SK-N-SH (cell line): ENCODE measurements around the gene RPL29. TPM values are rescaled to one million over a fixed set of nuclear protein-coding genes. Genes with fewer than 3 reads are reported as not detected.

Source experiments
- EP300 ChIP-seq, 2 experiments: IDR thresholded peaks; 2 replicates each; pipeline versions ENCODE4 v1.4.0 to v1.6.1; 2012; ENCODE audit warnings: borderline replicate concordance in 1 of 2, low read depth in 1 of 2, low read length in 1 of 2
- FOSL2 ChIP-seq: IDR thresholded peaks from 2 replicates; pipeline ENCODE4 v1.4.0; 2012; ENCODE audit warnings: low read depth, mild to moderate bottlenecking, moderate library complexity, borderline replicate concordance
- GATA2 ChIP-seq: sonication (generic); formaldehyde crosslinking; IDR thresholded peaks from 2 replicates; pipeline ENCODE4 v1.5.0; 2020; ENCODE audit warnings: mild to moderate bottlenecking, missing genetic modification reagents
- JUND ChIP-seq: IDR thresholded peaks from 2 replicates; pipeline ENCODE4 v1.4.0; 2012
- MEF2A ChIP-seq: IDR thresholded peaks from 2 replicates; pipeline ENCODE4 v1.4.0; 2012; ENCODE audit warnings: low read depth, borderline replicate concordance
- NFIC ChIP-seq: IDR thresholded peaks from 2 replicates; pipeline ENCODE4 v1.4.0; 2012; ENCODE audit warnings: borderline replicate concordance
- RFX5 ChIP-seq: IDR thresholded peaks from 2 replicates; pipeline ENCODE4 v1.6.1; 2012; ENCODE audit warnings: mild to moderate bottlenecking, improper control_type of control experiment, low read length
- SIN3A ChIP-seq: IDR thresholded peaks from 2 replicates; pipeline ENCODE4 v1.6.1; 2012; ENCODE audit warnings: low read depth, mild to moderate bottlenecking, low read length, moderate library complexity, borderline replicate concordance
- polyA plus RNA-seq, 3 experiments: library from polyadenylated mRNA; depleted of rRNA; stranded (reverse); fragments of >200 nt; gene quantifications; 2 replicates each; pipeline ENCODE4 v1.2.3, GENCODE V29; 2012
- TF ChIP-seq, protein P1 (sequence below): fragments of 150-350 bp; IDR thresholded peaks from 2 replicates; pipeline ENCODE4 v1.6.1; 2016; ENCODE audit warnings: mild to moderate bottlenecking, low read depth, low read length
- TF ChIP-seq, protein P2 (sequence below): IDR thresholded peaks from 2 replicates; pipeline ENCODE4 v1.6.1; 2012; ENCODE audit warnings: mild to moderate bottlenecking, low read depth, low read length, moderate library complexity
- TF ChIP-seq, protein P3 (sequence below): fragments of 200-600 bp; sonication (generic); IDR thresholded peaks from 2 replicates; pipeline ENCODE4 v1.6.1; 2017; ENCODE audit warnings: antibody characterized with exemption, mild to moderate bottlenecking, moderate library complexity
- TF ChIP-seq, protein P4 (sequence below): IDR thresholded peaks from 2 replicates; pipeline ENCODE4; 2012
- TF ChIP-seq, protein P5 (sequence below): fragments of 150-350 bp; IDR thresholded peaks from 2 replicates; pipeline ENCODE4 v1.6.1; 2017; ENCODE audit warnings: antibody characterized with exemption, low read length, low read depth, borderline replicate concordance
- TF ChIP-seq, protein P6 (sequence below): IDR thresholded peaks from 2 replicates; pipeline ENCODE4 v1.4.0; 2012; ENCODE audit warnings: low read depth, borderline replicate concordance

Gene RPL29
- polyA plus RNA-seq, 1 of the 3 experiments (the other 2 are of a cell fraction) = 3,173 TPM

DNA sequence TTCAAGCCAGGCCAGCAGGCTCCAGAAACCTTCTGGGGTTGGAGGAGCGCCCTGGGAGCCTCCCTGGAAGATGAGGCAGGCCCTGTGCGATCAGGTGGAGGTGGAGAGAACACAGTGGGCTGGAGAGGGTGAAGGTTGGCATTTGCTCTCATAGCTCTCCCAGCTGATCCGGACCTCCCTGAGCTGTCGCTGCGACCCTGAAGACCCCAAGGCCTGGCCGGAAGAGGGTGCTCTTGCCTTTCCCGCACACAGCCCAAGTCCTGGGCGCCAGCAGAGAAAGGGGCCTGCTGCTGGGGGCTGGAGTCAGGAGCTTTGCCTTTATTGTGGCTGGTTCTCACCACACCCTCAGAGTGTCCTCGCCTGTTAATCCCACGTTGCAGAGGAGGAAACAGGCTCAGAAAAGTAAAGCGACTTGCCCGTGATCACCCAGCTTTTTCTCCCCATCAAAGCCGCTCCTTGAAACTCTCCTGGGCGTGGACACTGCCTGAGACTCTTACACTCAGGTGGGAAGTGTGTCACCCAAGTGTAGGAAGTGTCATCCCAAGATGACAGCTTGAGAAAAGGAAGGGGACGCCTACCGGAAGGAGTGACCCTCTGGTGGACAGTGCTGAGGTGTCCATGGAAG is 8.6 kb upstream of the RPL29 start (continued):
- TF ChIP-seq, protein P1, sequence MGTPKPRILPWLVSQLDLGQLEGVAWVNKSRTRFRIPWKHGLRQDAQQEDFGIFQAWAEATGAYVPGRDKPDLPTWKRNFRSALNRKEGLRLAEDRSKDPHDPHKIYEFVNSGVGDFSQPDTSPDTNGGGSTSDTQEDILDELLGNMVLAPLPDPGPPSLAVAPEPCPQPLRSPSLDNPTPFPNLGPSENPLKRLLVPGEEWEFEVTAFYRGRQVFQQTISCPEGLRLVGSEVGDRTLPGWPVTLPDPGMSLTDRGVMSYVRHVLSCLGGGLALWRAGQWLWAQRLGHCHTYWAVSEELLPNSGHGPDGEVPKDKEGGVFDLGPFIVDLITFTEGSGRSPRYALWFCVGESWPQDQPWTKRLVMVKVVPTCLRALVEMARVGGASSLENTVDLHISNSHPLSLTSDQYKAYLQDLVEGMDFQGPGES = no peak
- TF ChIP-seq MEF2A (no peak), GATA2 (CRISPR knock-in tag) (no peak), EP300 (IDR thresholded peaks at IDR 0.05; ENCODE audit: borderline replicate concordance in 1 of 2, low read depth in 1 of 2, low read length in 1 of 2) (no peak; a peak in 1 of 4 replicates), FOSL2 (no peak), NFIC (no peak), JUND (no peak), RFX5 (no peak), SIN3A (no peak)
- TF ChIP-seq, protein P2, sequence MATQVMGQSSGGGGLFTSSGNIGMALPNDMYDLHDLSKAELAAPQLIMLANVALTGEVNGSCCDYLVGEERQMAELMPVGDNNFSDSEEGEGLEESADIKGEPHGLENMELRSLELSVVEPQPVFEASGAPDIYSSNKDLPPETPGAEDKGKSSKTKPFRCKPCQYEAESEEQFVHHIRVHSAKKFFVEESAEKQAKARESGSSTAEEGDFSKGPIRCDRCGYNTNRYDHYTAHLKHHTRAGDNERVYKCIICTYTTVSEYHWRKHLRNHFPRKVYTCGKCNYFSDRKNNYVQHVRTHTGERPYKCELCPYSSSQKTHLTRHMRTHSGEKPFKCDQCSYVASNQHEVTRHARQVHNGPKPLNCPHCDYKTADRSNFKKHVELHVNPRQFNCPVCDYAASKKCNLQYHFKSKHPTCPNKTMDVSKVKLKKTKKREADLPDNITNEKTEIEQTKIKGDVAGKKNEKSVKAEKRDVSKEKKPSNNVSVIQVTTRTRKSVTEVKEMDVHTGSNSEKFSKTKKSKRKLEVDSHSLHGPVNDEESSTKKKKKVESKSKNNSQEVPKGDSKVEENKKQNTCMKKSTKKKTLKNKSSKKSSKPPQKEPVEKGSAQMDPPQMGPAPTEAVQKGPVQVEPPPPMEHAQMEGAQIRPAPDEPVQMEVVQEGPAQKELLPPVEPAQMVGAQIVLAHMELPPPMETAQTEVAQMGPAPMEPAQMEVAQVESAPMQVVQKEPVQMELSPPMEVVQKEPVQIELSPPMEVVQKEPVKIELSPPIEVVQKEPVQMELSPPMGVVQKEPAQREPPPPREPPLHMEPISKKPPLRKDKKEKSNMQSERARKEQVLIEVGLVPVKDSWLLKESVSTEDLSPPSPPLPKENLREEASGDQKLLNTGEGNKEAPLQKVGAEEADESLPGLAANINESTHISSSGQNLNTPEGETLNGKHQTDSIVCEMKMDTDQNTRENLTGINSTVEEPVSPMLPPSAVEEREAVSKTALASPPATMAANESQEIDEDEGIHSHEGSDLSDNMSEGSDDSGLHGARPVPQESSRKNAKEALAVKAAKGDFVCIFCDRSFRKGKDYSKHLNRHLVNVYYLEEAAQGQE = no peak
- TF ChIP-seq, protein P3, sequence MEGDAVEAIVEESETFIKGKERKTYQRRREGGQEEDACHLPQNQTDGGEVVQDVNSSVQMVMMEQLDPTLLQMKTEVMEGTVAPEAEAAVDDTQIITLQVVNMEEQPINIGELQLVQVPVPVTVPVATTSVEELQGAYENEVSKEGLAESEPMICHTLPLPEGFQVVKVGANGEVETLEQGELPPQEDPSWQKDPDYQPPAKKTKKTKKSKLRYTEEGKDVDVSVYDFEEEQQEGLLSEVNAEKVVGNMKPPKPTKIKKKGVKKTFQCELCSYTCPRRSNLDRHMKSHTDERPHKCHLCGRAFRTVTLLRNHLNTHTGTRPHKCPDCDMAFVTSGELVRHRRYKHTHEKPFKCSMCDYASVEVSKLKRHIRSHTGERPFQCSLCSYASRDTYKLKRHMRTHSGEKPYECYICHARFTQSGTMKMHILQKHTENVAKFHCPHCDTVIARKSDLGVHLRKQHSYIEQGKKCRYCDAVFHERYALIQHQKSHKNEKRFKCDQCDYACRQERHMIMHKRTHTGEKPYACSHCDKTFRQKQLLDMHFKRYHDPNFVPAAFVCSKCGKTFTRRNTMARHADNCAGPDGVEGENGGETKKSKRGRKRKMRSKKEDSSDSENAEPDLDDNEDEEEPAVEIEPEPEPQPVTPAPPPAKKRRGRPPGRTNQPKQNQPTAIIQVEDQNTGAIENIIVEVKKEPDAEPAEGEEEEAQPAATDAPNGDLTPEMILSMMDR = peak; percentile 61
- TF ChIP-seq, protein P4, sequence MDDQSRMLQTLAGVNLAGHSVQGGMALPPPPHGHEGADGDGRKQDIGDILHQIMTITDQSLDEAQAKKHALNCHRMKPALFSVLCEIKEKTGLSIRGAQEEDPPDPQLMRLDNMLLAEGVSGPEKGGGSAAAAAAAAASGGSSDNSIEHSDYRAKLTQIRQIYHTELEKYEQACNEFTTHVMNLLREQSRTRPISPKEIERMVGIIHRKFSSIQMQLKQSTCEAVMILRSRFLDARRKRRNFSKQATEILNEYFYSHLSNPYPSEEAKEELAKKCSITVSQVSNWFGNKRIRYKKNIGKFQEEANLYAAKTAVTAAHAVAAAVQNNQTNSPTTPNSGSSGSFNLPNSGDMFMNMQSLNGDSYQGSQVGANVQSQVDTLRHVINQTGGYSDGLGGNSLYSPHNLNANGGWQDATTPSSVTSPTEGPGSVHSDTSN = no peak
- TF ChIP-seq, protein P5, sequence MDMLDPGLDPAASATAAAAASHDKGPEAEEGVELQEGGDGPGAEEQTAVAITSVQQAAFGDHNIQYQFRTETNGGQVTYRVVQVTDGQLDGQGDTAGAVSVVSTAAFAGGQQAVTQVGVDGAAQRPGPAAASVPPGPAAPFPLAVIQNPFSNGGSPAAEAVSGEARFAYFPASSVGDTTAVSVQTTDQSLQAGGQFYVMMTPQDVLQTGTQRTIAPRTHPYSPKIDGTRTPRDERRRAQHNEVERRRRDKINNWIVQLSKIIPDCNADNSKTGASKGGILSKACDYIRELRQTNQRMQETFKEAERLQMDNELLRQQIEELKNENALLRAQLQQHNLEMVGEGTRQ = no peak
- TF ChIP-seq, protein P6, sequence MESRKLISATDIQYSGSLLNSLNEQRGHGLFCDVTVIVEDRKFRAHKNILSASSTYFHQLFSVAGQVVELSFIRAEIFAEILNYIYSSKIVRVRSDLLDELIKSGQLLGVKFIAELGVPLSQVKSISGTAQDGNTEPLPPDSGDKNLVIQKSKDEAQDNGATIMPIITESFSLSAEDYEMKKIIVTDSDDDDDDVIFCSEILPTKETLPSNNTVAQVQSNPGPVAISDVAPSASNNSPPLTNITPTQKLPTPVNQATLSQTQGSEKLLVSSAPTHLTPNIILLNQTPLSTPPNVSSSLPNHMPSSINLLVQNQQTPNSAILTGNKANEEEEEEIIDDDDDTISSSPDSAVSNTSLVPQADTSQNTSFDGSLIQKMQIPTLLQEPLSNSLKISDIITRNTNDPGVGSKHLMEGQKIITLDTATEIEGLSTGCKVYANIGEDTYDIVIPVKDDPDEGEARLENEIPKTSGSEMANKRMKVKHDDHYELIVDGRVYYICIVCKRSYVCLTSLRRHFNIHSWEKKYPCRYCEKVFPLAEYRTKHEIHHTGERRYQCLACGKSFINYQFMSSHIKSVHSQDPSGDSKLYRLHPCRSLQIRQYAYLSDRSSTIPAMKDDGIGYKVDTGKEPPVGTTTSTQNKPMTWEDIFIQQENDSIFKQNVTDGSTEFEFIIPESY = no peak
- TF ChIP-seq, all 33 proteins: peak for 5
